ENCODE data around the gene NEDD4L. TPM values are rescaled to one million over a fixed set of nuclear protein-coding genes. Genes with fewer than 3 reads are reported as not detected.

The NEDD4L gene
- total RNA-seq, 1 donor from 2014 or later = 99.5 TPM

DNA sequence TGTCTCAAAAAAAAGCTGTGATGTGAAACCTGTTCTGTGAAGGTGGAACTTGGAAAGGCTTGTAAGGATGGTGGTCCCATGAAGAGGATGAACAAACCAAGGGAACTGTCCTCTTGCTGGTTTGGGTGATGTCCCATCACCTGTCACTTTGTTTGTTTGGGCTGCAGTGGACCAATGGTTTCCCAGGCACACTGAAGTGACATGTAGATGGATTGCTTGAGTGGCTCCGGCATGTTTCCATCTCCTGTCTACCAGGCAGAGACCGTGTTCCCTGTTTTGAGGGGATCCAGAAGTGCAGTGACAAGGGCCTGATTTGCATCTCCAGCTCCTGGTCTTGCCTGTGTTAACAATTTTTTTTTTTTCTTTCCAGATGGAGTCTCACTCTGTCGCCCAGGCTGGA lies 8.9 kb downstream of the NEDD4L start:
- DNase-seq (ENCODE audit: low spot score) = no peak

DNA sequence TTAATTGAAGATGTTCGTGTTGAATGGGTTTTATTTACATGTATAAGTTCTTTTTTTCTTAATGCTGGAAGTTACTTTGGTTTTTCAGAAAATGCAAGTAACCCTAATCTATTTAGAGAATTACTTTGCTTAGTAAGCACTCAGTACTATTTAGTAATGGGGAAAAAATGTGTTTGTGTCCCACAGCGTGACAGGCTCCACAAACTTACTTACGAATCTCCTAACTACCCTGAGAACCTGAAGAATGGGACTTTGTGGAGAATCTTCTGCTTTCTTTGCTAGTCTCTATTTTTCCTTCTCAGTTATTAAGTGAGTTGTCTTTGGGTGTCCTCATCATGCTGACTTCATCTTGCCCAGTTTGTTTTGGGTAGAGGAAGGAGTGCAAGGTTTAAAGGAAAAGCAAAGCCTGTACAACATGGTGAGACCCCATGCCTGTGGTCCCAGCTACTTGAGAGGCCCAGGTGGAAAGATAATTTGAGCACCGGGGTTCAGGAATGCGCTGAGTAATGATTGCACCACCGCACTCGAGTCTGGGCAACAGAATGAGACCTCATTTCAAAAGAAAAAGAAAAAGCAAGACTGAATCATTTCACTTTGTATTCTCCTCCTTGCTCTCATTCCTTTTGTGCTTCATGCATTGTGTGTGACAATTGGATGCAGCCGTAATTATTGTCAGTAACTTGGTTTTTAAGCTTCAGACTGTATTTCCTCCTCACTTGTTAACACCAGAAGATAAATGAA lies 10.2 kb downstream of the NEDD4L start:
- DNase-seq (ENCODE audit: low spot score) = no peak

DNA sequence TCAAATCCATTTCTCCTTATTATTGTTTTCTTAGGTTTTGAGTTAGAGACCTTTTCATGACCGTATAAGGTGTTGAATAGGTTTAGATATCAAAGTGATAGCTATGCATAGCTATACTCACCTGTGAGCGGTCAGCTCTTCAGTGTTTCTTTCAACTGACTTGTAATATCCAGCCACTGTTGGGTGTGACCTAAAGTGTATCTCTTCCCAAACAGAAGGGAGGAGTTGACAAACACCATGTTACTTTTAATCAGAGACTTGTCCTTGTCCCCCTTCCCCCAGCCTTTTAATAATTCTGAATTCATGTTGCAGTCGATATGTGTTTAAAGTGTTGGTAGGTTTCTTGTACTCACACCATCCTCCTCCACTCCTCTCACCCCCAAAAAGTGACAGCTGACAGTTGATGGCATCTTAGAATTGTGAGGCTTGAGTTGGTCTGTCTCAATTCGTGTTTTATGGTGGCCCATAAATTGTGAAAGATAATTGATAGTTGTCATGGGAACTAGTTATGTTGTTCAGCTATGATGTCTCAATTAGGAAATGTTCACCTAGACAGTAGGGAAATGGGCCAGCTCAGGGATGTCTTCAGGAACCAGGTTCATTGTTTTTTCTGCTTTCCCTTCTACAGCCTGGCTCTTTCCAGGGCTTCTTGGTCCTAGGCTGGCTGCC lies 12.0 kb downstream of the NEDD4L start:
- DNase-seq (ENCODE audit: low spot score) = no peak

DNA sequence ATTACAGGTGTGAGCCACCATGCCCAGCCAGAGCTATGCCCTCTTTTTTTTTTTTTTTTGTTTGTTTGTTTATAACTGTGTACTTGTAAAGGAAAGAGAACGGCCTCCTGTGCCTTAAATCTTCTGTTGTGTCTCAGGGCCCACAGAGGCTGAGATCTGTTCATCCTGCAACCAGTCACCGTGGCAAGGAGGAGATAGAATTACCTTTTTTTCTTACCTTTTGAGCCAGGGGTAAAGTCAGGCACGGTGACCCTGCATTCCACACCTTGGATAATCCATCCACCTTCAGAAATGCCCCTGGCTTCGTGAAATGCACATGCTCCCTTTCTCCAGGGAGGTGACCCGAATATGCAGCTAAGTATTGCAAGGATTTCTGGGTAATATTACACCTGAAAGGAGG lies 12.8 kb downstream of the NEDD4L start:
- no peak for DNase-seq (ENCODE audit: low spot score)

DNA sequence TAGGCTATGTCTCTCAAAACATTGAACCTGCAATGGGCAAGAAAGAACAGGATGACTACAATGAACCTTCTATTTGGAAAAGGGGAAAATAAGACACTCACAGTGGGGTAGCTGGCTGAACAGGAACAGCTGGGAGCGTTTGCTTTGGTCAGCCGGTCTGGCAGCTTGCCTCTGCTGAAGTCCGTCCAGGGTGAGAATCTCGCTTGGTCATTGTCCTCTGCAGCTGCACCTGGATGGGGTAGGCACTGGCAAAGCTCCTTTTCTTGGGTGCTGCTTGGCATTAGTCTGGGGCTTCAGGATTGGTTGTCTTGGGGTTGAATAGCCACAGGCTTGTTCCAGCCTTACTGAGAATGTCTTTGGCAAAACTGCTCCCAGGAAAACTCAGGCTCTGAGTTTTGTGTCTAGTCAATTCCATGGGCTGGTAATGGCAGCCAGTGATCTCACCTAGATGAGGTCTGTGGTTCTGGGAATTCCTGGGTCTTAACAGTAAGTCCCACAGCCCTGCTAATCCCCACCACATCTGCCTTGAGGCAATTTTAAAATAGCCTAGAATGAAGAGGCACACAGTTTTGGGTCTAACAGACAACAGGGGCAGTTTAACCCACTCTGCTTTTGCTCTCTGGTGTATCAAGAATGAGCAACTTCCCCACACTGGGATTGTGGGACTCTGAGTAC lies 13.4 kb downstream of the NEDD4L start:
- peak; percentile 30 for DNase-seq (ENCODE audit: low spot score)

DNA sequence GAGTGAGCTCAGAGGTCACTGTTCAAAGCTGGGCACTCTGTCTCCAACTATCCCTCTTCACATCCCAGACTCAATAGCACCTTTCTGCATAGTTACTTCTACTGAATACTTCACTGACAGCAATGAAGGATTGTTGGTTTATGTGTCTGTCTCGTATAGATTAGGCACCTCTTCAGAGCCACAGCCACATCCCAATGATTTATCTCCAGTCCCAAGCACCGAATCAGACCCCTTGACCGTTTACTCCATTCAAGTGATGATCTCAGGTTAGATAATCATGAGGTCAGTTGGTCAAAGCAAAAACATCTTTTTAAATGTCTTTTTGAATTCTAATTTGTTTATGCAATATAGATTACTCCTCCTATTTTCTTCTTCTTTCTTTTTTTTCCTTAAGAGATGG lies 14.7 kb downstream of the NEDD4L start:
- no peak for DNase-seq (ENCODE audit: low spot score)

DNA sequence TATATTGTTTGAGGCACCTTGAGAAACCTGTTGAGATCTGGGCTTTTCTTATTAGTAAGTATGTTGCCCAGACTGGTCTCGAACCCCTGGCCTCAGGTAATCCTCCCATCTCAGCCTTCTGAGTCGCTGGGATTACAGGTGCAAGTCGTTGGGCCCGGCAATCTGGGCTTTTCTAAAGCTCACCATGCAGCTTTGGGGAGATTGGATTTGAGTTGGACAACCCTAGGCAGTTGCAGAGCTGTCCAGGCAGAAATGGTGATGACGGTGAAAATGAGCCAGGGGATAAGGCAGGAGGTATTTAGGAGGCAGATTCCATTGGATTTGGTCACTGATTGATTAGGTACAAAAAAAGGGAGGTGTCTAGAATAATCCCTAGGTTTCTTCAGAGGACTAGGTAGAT lies 16.2 kb downstream of the NEDD4L start:
- DNase-seq (ENCODE audit: low spot score) = no peak

DNA sequence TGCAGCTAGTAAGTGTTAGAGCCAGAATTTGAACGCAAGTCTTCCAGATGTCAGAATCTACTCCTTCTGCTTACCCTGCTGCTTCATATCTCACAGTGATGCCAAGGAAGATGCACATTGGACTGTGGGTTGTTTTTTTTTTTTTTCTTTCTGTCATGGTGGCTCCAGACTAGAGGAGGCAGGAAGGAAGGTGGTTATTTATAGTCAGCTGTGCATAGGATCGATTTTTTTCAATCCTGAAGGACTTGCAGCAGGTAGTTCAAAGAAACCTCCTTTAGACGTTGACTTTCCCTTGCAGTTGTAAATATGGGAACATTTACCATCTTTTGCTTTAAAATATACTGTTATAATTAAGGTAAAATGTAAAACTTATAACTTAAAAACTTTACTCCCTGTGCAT lies 17.3 kb downstream of the NEDD4L start:
- no peak for DNase-seq (ENCODE audit: low spot score)

DNA sequence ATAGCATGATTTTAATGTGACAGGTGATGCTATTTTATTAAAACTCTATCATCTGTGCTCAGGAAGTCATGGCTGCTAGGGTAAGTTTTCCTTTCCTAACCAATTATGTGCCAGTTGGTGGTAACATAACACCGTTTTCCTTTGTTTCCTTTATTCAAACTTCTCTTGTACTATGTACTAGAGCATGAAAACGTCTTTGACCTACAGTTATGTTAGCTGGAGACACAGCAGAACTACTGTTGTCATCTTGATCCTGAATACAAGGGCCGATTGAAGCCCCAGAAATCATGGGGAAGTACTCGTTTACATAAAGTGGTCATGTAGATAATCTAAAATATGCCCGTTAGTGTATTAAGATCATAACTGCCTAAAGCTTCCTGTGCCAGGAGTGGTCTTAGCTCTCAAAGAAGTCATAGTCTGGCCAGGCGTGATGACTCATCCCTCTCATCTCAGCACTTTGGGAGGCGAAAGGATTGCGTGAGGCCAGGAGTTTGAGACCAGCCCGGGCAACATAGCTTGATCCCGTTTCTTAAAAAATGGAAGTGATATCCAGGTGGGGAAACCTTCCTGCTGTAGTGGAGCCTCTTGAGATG lies 20.5 kb downstream of the NEDD4L start:
- no peak for DNase-seq (ENCODE audit: low spot score)

DNA sequence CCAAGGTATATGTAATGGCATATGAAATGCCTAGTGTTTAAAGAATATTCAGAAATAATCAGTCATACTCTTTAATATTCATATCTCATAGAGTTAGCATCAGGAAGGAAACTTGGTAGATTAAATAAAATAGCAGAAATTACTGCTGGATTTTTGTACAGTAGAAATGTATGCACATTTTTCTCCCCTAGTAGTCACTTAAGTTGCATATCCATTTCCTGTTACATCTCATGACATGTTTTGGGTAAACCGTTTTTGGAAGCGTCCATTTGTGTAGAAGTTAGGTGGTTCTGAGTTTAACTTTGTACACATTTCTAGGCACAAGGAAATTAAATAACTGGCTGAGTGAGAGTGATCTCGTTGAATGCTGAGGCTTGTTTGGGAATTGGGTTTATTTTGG lies 21.9 kb downstream of the NEDD4L start:
- DNase-seq (ENCODE audit: low spot score) = no peak

DNA sequence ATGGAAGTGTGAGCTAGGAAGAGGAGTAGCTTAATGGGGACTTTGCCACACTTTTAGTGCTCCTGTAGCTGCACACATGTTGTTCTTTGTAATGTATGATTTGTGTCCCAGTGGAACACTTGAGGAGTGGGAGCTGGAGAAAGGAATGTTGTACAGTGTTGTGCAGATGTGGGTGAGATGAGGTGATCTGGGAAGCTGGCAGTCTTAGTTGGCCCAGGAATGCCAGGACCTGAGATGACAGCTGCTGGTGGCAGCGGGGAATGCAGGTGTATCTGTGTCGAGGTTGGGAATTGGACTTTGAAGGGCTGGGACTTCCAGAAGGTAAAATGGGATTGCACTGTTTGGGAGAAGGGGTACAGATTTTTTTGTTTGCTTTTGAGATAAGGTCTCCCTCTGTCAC lies 23.6 kb downstream of the NEDD4L start:
- DNase-seq (ENCODE audit: low spot score) = no peak

DNA sequence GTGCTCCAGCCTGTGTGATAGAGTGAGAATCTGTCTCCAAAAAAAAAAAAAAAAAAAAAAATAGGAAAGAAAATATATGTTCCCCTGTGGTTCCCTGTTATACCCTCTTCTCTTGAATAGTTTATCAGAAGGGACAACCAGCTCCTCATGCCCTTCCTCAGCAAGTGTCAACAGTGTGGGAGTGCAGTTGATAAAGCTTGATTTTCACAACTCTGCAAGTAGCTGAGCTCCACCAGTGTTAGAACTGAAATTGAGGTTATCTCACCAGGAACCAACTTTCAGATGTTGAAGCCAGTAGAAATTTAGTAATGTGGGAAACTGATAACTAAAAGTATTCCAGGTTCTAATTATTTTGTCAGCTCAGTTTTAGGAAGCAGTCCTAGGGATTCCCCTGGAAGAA lies 25.1 kb downstream of the NEDD4L start:
- no peak for DNase-seq (ENCODE audit: low spot score)

DNA sequence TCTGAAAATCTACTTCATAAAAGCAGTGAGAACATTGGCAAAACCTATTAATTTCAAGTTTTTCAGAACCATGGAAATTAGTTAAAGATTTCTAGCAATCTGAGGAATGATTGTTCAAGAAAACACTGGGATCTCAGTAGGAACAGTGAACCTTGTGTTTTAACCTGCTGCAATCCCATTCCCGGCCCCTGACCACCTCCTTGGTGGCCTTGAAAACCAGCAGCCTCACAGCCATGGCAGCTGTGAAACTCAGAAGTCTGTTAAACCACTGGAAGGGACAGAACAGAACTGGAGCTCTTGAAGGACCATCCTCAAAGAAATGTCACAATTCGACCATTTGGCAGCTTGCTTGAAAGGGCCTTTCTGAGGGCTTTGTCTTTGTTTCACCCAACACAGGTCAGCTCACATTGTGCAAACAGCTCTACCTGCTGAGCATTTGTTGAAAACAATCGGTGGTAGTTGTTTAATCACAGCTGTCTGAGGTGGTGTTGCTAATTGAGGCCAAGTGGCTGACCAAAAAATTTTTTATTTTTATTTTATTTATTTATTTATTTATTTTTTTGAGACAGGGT lies 25.8 kb downstream of the NEDD4L start:
- no peak for DNase-seq (ENCODE audit: low spot score)

DNA sequence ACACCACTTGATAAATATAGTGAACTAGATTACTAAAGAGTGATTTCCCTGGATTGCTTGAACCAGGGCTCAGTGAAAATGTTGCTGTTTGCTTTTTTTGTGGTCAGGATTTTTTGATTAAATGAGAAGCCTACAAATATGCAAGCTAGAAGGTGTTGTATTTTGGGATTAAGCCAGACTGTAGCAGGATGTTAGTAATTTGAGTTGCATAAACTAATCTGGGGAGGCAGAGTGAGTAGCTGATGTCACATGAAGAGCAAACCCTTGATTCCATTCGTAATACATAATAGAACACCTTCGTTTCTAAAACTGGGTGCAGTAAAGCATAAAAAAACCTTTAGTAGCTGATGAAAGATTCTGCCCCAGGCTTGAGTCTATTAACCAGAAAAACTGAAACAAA lies 32.0 kb downstream of the NEDD4L start:
- DNase-seq (ENCODE audit: low spot score) = no peak

DNA sequence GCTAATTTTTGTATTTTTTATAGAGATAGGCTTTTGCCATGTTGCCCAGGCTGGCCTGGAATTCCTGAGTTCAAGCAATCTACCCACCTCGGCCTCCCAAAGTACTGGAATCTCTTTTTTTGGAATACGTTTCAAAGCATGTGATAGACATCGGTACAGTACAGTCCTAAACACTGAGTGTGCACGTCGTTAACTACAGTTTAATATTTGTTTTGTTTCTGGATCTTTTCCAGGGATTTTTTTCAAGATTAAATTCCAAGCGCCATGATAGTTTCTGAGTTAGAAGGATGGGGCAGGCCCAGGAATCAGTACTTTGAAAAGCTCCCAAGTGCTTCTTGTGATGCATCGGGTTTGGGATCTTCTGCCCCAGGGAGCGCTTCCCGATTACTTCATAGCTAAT lies 33.3 kb downstream of the NEDD4L start:
- no peak for DNase-seq (ENCODE audit: low spot score)

DNA sequence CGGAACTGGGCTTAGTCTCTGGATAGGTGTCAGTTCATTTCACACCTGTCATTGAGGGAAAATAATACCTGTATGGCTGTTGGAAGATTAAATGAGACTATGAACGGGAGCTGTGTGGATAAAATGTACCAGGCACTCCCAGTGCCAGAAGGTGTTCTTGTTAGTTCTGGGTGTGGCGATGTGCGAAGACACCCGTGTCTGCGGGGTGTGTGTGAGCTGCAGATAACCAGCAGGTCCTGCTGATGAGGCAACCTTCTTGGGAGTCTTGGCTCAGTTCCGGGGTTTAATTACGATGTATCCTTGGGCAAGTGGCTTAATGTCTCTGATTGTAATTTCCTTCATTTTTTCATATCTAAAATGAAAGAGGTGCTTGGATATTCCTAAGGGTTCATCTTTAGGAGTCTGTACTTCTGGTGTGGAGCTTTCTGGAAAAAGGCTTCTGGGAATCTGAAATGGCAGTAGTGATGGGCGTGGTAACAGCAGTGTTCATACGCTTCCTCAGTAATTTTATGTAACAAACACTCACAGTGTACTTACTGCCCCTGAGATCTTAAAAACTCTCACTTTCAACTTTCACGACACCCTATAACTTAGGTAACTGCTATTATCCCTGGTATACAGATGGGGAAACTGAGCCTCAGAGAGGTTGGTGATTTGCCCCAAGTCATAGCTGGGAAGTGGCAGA lies 35.0 kb downstream of the NEDD4L start:
- DNase-seq (ENCODE audit: low spot score) = peak; percentile 52

DNA sequence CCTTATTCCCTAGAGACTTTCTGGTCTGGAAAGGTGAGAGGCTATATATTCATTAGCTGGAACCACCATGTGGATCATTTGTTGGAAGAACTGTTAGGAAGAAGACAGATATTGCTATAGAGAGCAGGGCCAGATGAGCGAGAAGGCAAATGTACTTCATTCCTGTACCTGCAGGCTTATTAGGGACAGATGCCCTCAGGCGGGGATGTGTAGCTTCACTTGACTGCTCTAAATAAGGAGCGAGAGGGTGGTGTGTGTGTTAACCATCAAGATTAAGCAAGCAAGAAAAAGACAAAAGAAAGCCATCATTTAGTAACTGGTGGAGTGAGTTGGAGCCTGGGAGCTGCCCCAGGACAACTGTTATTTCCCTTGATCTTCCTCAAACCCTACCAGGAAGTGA lies 36.4 kb downstream of the NEDD4L start:
- DNase-seq (ENCODE audit: low spot score) = no peak

DNA sequence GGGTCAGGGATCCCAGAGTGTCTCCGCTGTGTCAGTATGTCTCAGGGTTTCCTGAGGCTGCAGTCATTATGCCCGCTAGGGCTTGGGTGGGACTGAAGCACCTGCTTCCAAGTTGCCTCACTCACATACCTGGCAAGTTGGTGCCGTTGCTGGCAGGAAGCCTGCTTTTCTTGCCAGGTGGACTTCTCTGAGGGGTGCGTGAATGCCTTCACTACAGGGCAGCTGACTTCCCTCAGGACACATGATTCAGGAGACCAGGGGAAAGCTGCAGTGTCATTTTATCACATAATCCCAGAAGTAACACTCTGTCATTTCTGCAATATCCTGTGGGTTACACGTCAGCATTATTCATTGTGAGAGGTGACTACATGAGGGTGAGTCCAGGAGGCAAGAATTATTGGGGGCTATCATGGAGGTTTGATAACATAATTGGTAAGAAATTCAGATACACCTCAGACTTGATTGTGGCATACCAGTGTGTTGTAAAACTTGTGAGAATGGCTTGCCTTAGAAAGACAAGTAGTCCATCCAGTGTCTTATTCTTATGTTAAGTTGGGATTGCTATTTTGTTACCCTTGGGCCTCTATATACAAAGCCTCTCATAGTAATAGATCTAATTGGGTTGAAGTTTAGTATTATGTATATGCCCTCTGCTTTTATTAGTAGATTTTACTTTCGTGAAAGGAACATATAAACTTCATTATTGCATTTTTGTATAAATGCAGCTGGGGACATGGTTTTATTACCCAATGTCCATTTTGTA lies 44.1 kb downstream of the NEDD4L start:
- DNase-seq (ENCODE audit: low spot score) = peak; percentile 26

DNA sequence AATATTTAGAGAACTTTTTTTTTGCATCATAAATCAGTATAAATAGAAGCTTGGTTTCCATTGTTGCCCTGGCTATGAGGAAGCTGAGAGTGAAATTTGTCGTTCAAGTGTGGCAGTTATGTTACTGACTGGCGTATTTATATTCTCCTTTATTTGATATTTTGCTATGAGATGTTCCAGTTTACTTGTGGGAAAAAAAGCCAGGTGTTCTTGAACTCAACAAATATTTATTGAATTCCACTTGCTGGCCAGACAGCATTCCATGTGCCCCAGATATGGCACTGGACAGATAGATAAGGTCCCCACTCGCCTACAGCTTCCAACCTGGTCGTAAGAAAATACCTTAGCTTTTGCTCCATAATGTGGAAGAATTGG lies 44.7 kb downstream of the NEDD4L start:
- DNase-seq (ENCODE audit: low spot score) = no peak

DNA sequence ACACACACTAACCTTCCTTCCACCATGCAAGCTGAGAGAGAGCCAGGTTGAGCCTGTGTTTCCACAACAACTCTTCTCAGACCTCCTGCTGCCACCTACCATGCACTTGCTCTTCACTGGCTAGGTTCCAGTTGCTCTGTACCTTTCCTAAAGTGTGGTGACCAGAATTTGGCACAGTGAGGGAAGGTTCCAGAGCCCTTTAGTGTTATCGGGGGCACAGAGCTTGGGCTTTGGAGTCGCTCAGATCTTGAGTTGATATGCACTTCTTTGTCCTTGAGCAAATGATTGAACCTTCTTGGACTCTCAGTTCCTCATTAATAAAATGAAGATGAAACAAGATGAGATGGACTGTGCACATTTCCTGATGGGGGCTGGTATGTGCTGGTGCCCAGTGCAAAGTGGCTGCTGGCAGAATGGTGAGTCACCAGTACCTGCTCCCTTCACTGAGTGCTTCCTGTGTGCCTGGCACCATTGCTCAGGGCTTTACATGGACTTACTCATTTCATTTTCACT lies 47.1 kb downstream of the NEDD4L start:
- peak; percentile 63 for DNase-seq (ENCODE audit: low spot score)

DNA sequence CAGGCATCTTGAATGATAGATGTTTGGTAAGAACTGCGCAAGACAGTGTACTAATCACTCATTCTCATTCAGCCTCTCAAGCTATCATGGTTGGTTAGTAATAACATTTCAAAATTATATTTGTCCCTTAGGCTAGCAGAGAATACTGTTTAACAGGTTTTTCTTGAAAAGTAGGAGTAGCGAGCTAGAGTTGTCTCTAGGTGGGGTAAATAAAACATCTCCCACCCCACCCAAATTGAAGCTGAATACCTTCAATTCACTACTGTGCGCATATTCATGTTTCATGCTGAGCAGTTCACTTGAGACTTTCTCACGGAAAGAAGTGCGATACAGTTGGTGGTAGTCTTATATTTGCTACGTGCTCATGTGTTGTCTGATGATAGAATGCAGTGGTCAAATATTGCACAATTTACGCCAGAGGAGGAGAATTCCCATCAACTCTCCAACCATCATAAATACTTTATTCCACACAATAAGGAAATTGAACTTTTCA lies 49.3 kb downstream of the NEDD4L start:
- DNase-seq (ENCODE audit: low spot score) = no peak

All from mucosa of gallbladder (tissue), 1 donor.